H1 (cell line): Measurements from ENCODE around the gene MRPL54. TPM values are rescaled to one million over a fixed set of nuclear protein-coding genes. Genes with fewer than 3 reads are reported as not detected.

Experiments used
- CTCF ChIP-seq, 3 experiments: IDR thresholded peaks; 1 replicate in 2 of 3; 2 replicates in 1 of 3; pipeline versions ENCODE4 v1.5.1 to v1.6.1; 2011; ENCODE audit warnings: low read length in 3 of 3, mild to moderate bottlenecking in 3 of 3, inconsistent platforms in 2 of 3, low read depth in 1 of 3, moderate library complexity in 1 of 3; ENCODE audit not compliant: insufficient read depth in 1 of 3; ENCODE audit errors: control extremely low read depth in 1 of 3
- SIRT6 ChIP-seq: IDR thresholded peaks from one replicate; pipeline ENCODE4 v1.7.1; 2012; ENCODE audit warnings: low read length, inconsistent platforms
- TAF7 ChIP-seq: optimal IDR thresholded peaks from 2 replicates; pipeline ENCODE3; 2011; ENCODE audit warnings: low read depth, mild to moderate bottlenecking, inconsistent platforms, low read length, moderate library complexity, borderline replicate concordance
- polyA plus RNA-seq, 7 experiments: library from polyadenylated mRNA; depleted of rRNA in 3 of 7; stranded (reverse) in 5 of 7; unstranded in 2 of 7; fragments of >200 nt in 5 of 7; fragments of 200-250 nt in 2 of 7; gene quantifications; 1 replicate in 5 of 7; 2 replicates in 1 of 7; 4 replicates in 1 of 7; pipeline versions ENCODE4 v1.2.1 to v1.2.3, GENCODE V29; 2011 to 2013; ENCODE audit warnings: missing spikeins in 2 of 7, mixed read lengths in 2 of 7
- total RNA-seq: library from RNA; stranded (reverse); fragmentation: NEBNext Ultra II Directional; extraction: Animal tissue kit (Norgen Biotek cat#: 25700); gene quantifications from 2 replicates; pipeline ENCODE4 v1.2.1, GENCODE V29; 2021

Gene MRPL54
- total and polyA plus RNA-seq, 2 of the 8 experiments (the other 6 are each of a cell fraction or from before 2014, with no cell fraction given), result 63.8 to 72.8 TPM

GRCh38 chr19:3774621-3775373 lies 12.3 kb downstream of the MRPL54 start (continued):
- TF ChIP-seq CTCF (IDR thresholded peaks at IDR 0.05; ENCODE audit: control extremely low read depth in 1 of 3, insufficient read depth in 1 of 3, low read depth in 1 of 3, low read length in 3 of 3) (no peak), TAF7 (no peak), SIRT6 (no peak)
